Kidney (tissue), 14 donors: Measurements from ENCODE around the gene INPP5K. TPM values are rescaled to one million over a fixed set of nuclear protein-coding genes. Genes with fewer than 3 reads are reported as not detected.

Experiments
- DNase-seq, 5 donors: peaks; one replicate each; pipeline ENCODE4 v3.0.0-alpha.2; 2013 to 2020
- FAIRE-seq: peaks from 2 replicates; lab custom pipeline; 2012; peaks lifted over from hg19 to GRCh38; lab: Jason Lieb, UNC
- H3K27ac ChIP-seq, 2 donors: one replicate each; pipeline ENCODE4 v1.7.0; 2013; ENCODE audit warnings: low read depth in 2 of 2, low read length in 2 of 2, inconsistent platforms in 1 of 2
- H3K27me3 ChIP-seq: one replicate; pipeline ENCODE4 v1.7.1; 2013; ENCODE audit warnings: low read length, inconsistent platforms; ENCODE audit not compliant: control insufficient read depth, insufficient read depth
- H3K36me3 ChIP-seq, 3 donors: one replicate each; pipeline versions ENCODE4 v1.7.0 to v1.7.1; 2013; ENCODE audit warnings: low read length in 3 of 3, control low read depth in 1 of 3, inconsistent platforms in 1 of 3; ENCODE audit not compliant: insufficient read depth in 3 of 3, control insufficient read depth in 2 of 3
- H3K4me1 ChIP-seq, 3 donors: one replicate each; pipeline versions ENCODE4 v1.7.0 to v1.7.1; 2013; ENCODE audit warnings: low read length in 3 of 3, inconsistent platforms in 1 of 3, low read depth in 1 of 3; ENCODE audit not compliant: control insufficient read depth in 2 of 3, insufficient read depth in 2 of 3
- H3K4me3 ChIP-seq, 3 donors: one replicate each; pipeline versions ENCODE4 v1.7.0 to v1.8.1; 2013; ENCODE audit warnings: low read length in 3 of 3, control low read depth in 1 of 3, inconsistent platforms in 1 of 3
- H3K9ac ChIP-seq, 3 donors: one replicate each; pipeline versions ENCODE4 v1.7.0 to v1.7.1; 2013; ENCODE audit warnings: low read length in 3 of 3, control low read depth in 1 of 3, inconsistent platforms in 1 of 3
- H3K9me3 ChIP-seq, 3 donors: one replicate each; pipeline versions ENCODE4 v1.7.0 to v1.7.1; 2013; ENCODE audit warnings: low read length in 3 of 3, control low read depth in 1 of 3, inconsistent platforms in 1 of 3; ENCODE audit not compliant: control insufficient read depth in 2 of 3, insufficient read depth in 1 of 3
- intact Hi-C: fragments of 100-400 bp; cut with DNase I; formaldehyde crosslinking; loops from one replicate; pipeline ENCODE4 v1.11.1; 2022
- polyA plus RNA-seq: library from polyadenylated mRNA; stranded (reverse); fragments of 350-450 nt; fragmentation: Illumina TruSeq; extraction: RNeasy Lipid Tissue Mini Kit (QIAGEN cat#74804); gene quantifications from one replicate; pipeline ENCODE4 v1.2.3, GENCODE V29; 2014; ENCODE audit warnings: low read depth, low replicate concordance; ENCODE audit not compliant: insufficient read depth
- total RNA-seq: library from RNA; stranded (reverse); fragmentation: NEBNext Ultra II Directional; extraction: Animal tissue kit (Norgen Biotek cat#: 25700); gene quantifications from one replicate; pipeline ENCODE4 v1.2.1, GENCODE V29; 2021
- TF ChIP-seq, protein P1 (sequence below): IDR thresholded peaks from 3 replicates; pipeline ENCODE4 v1.5.1; 2012; ENCODE audit warnings: mild to moderate bottlenecking, moderate library complexity, borderline replicate concordance; ENCODE audit not compliant: insufficient read depth; ENCODE audit errors: extremely low read depth
- donor health status: control.
- donor health status: control.
- donor health status: control.
- donor health status: control.
- donor health status: control.
- donor health status: DM: yes; HTN: yes; CAD: no.
- donor health status: Normal renal cell carcinoma (clear cell type).

The INPP5K gene
- total and polyA plus RNA-seq, 2 donors from 2014 or later = 36.1 to 46.2 TPM

DNA sequence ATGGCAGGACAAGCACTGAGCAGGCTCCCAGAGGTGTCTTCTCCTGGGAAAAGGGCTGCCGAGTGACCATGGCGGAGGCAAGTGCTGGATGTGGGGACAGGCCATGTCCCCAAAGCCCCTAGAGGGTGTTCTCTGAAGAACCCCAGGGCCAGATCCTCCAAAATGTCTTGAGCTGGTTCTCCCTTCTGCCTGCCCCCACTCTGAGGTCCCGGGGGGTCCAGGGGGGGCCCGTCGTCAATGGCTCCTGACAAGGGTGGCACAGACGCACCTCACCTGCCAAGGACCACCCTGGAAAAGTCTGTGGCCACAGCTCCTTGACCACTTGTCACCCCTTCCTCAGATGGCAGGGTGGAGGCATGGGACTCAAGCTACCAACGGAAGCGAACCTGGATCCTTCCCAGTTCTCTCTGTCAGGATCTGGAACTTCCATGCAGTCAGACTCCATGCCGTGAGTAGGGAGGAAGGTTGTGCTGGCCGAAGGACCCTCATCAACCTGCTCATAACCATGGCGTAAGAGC lies 21.6 kb downstream of the INPP5K start:
- TF ChIP-seq, protein P1, sequence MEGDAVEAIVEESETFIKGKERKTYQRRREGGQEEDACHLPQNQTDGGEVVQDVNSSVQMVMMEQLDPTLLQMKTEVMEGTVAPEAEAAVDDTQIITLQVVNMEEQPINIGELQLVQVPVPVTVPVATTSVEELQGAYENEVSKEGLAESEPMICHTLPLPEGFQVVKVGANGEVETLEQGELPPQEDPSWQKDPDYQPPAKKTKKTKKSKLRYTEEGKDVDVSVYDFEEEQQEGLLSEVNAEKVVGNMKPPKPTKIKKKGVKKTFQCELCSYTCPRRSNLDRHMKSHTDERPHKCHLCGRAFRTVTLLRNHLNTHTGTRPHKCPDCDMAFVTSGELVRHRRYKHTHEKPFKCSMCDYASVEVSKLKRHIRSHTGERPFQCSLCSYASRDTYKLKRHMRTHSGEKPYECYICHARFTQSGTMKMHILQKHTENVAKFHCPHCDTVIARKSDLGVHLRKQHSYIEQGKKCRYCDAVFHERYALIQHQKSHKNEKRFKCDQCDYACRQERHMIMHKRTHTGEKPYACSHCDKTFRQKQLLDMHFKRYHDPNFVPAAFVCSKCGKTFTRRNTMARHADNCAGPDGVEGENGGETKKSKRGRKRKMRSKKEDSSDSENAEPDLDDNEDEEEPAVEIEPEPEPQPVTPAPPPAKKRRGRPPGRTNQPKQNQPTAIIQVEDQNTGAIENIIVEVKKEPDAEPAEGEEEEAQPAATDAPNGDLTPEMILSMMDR = no peak
- Histone ChIP-seq H3K4me1 (peaks cover 0 to 22% (median 0%) of the 10 kb centered on the region in 3 donors), H3K4me3 (no peak overlapping the region), H3K9me3 (no peaks in the 10 kb centered on the region), H3K36me3 (peaks cover 0 to 21% (median 0%) of the 10 kb centered on the region in 3 donors), H3K9ac (peak overlapping the region in 1 of 3 donors; percentile 34), H3K27me3 (no peaks in the 10 kb centered on the region), H3K27ac (no peak overlapping the region)
- FAIRE-seq (no peak), DNase-seq (no peak)
- intact Hi-C loops = no loop called here

DNA sequence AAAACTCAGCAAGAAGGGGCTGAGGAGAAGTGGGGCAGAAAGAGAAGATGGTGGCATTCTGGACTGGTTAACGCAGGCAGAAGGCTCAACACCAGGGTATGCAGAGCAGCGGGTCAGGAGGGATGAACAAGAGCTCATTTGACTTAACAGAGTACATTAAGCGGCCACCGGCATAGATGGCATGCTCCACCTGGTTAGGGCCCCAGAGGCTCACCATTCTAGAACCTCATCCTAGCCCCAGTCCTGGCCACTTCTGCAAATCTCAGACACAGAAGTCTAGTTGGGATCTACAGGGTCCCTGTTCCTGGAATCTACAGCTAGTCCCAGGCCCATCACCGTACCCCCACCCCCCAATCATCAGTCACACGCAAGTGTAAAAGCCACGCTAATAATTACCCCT lies 22.2 kb downstream of the INPP5K start:
- Histone ChIP-seq H3K4me1 (peaks cover 0 to 26% (median 0%) of the 10 kb centered on the region in 3 donors), H3K27me3 (no peaks in the 10 kb centered on the region), H3K27ac (peak overlapping the region in 1 of 2 donors; percentile 47), H3K9me3 (no peaks in the 10 kb centered on the region), H3K9ac (no peak overlapping the region), H3K36me3 (peaks cover 0 to 17% (median 0%) of the 10 kb centered on the region in 3 donors), H3K4me3 (no peak overlapping the region)
- TF ChIP-seq, protein P1 = no peak
- intact Hi-C loops = no loop called here
- FAIRE-seq (no peak), DNase-seq (no peak)

DNA sequence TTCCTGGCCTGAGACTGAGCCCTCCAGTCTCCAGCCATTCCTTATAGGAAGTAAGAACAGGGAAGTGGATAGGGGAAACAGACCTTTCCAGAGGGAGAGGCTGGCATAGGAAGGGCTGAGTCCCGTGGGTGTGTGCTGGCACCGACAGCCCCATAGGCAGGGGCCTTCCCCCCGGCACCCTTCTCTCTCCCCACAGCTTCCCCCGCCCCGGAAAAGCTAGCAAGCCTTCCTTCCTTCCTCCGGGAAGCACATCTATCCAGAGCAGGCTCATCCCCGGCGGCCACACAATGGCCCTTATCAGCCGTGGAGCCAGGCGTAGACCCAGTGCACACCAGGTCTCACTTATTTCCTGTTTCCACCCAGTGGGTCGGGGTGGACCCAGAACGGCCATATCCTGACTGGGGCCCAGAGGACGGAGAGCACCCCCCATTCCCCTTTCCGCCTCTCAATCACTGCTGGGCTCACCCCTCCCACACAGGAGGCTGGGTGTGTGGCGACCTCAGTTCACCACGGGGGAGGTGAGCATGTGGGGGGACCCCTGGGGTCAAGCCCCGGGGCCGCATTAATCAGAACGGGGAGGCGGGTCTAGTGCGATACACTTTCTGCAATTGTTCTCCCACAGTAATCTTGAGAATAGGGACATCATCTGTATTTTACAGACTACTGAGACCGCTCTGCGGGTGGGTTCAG lies 23.0 kb downstream of the INPP5K start:
- FAIRE-seq (no peak), DNase-seq (peak in 2 of 5 donors; percentile 37 to 48)
- Histone ChIP-seq H3K36me3 (peaks cover 0 to 17% (median 0%) of the 10 kb centered on the region in 3 donors), H3K27me3 (no peaks in the 10 kb centered on the region), H3K4me3 (peak overlapping the region in 1 of 3 donors; percentile 58), H3K9me3 (no peaks in the 10 kb centered on the region), H3K9ac (no peak overlapping the region), H3K4me1 (peaks cover 0 to 33% (median 0%) of the 10 kb centered on the region in 3 donors), H3K27ac (peak overlapping the region; percentile 47 to 71)
- intact Hi-C loops = no loop called here
- TF ChIP-seq, protein P1 = no peak
